HL-60/S4 treated with phorbol 12-myristate 13-acetate at 8.2 ng/mL for 4 days and 3 days (cell line): ENCODE results near the gene PRMT1.

ENCODE experiments used
- in situ Hi-C: fragments of 300-500 bp; cut with MboI; formaldehyde crosslinking; loops from 2 replicates; pipeline ENCODE4 v1.15.0; 2022; ENCODE audit warnings: low sequenced_read_pairs

PRMT1 gene

GRCh38 chr19:49687566-49688316 lies 10.7 kb downstream of the PRMT1 start:
- in situ Hi-C loops, result no loop called here

- in situ Hi-C loops, result no loop called here
Observed at GRCh38 chr19:49688531-49689132, 11.6 kb downstream of the PRMT1 start.

GRCh38 chr19:49689133-49690078 lies 12.3 kb downstream of the PRMT1 start, which contains the start of gene ADM5:
Gene ADM5 (plus strand): TSS chr19:49689594. CDS start chr19:49689838, 244 bp downstream.
- in situ Hi-C loops, result no loop called here

- in situ Hi-C loops, result no loop called here
Observed at GRCh38 chr19:49690079-49690655, 13.1 kb downstream of the PRMT1 start.

- in situ Hi-C loops, result no loop called here
Observed at GRCh38 chr19:49690656-49691242, 13.7 kb downstream of the PRMT1 start, which contains the start of gene CPT1C. Gene CPT1C (plus strand): TSS chr19:49691116. CDS start chr19:49692253, 1,137 bp downstream.

GRCh38 chr19:49691243-49692146 lies 14.4 kb downstream of the PRMT1 start:
- in situ Hi-C loops, result no loop called here

- in situ Hi-C loops, result no loop called here
Observed at GRCh38 chr19:49692147-49692506, 15.1 kb downstream of the PRMT1 start.

GRCh38 chr19:49696115-49696514 lies 19.0 kb downstream of the PRMT1 start:
- in situ Hi-C loops, result no loop called here

- in situ Hi-C loops, result no loop called here
Observed at GRCh38 chr19:49696865-49697264, 19.8 kb downstream of the PRMT1 start.

GRCh38 chr19:49699364-49699763 lies 22.3 kb downstream of the PRMT1 start:
- in situ Hi-C loops, result no loop called here

- in situ Hi-C loops, result no loop called here
Observed at GRCh38 chr19:49700563-49700962, 23.5 kb downstream of the PRMT1 start.

- in situ Hi-C loops, result no loop called here
Observed at GRCh38 chr19:49701271-49701786, 24.3 kb downstream of the PRMT1 start.

- in situ Hi-C loops, result no loop called here
Observed at GRCh38 chr19:49704888-49705642, 28.0 kb downstream of the PRMT1 start.

- in situ Hi-C loops, result no loop called here
Observed at GRCh38 chr19:49705919-49706318, 28.8 kb downstream of the PRMT1 start.

- in situ Hi-C loops, result no loop called here
Observed at GRCh38 chr19:49710372-49710951, 33.4 kb downstream of the PRMT1 start.

- in situ Hi-C loops, result no loop called here
Observed at GRCh38 chr19:49712397-49712859, 35.4 kb downstream of the PRMT1 start.

GRCh38 chr19:49713236-49713845 lies 36.3 kb downstream of the PRMT1 start:
- in situ Hi-C loops, result no loop called here

- in situ Hi-C loops, result no loop called here
Observed at GRCh38 chr19:49716154-49716553, 39.1 kb downstream of the PRMT1 start.
